ENCODE results near the gene KANSL1. TPM values are rescaled to one million over a fixed set of nuclear protein-coding genes. Genes with fewer than 3 reads are reported as not detected.

Gene KANSL1
- total RNA-seq, 1 donor from 2014 or later = 129 TPM

DNA sequence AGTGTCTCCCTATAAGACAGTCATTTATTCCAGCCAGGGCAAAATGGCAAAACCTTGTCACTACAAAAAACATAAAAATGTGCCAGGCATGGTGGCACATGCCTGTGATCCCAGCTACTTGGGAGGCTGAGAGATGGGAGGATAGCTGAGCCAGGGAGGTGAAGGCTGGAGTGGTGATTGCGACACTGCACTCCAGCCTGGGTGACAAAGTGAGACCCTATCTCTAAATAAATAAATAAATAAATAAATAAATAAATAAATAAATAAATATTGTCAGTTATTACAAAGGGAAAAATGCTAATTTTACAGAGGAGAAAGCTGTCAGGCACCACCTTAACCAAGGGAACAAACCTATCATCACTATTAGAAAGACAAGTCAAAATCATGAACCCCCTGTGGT is 118.7 kb downstream of the KANSL1 start:
- TF ChIP-seq, protein P1, sequence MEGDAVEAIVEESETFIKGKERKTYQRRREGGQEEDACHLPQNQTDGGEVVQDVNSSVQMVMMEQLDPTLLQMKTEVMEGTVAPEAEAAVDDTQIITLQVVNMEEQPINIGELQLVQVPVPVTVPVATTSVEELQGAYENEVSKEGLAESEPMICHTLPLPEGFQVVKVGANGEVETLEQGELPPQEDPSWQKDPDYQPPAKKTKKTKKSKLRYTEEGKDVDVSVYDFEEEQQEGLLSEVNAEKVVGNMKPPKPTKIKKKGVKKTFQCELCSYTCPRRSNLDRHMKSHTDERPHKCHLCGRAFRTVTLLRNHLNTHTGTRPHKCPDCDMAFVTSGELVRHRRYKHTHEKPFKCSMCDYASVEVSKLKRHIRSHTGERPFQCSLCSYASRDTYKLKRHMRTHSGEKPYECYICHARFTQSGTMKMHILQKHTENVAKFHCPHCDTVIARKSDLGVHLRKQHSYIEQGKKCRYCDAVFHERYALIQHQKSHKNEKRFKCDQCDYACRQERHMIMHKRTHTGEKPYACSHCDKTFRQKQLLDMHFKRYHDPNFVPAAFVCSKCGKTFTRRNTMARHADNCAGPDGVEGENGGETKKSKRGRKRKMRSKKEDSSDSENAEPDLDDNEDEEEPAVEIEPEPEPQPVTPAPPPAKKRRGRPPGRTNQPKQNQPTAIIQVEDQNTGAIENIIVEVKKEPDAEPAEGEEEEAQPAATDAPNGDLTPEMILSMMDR (conservative IDR thresholded peaks at IDR 0.05) = no peak
- H3K9me3 Mint-ChIP-seq = peaks cover 4% of the 10 kb centered on the region
- no peaks in the 10 kb centered on the region for H3K27me3 Mint-ChIP-seq
- no peak overlapping the region for H3K27ac Mint-ChIP-seq
- DNase-seq (ENCODE audit: extremely low spot score, unreplicated experiment) = no peak
- H3K4me1 Mint-ChIP-seq (ENCODE audit: unreplicated experiment) = peaks cover 20% of the 10 kb centered on the region
- no peak overlapping the region for H3K4me3 Mint-ChIP-seq
- H3K36me3 Mint-ChIP-seq = peaks cover 28% of the 10 kb centered on the region

DNA sequence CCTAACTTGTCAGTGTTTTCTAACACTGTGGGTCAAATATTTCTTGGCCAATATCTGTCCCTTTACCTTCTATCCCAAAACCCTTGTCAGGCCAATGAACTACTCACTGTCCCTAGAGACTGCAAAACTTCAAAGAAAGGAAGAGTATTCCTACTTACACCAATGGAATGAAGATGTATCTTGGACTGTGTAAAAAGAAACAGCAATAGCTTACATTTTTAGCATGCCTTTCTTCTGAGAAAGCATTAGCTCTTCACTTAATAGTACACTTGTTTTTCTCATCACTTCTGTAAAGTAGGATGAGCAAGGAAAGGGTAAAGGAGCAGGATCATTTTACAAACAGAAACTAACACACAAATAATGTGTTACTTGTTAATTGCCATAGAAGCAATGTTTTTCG is 120.2 kb downstream of the KANSL1 start:
- peaks cover 4% of the 10 kb centered on the region for H3K9me3 Mint-ChIP-seq
- no peak for DNase-seq (ENCODE audit: extremely low spot score, unreplicated experiment)
- H3K36me3 Mint-ChIP-seq = peaks cover 20% of the 10 kb centered on the region
- H3K27ac Mint-ChIP-seq = peak overlapping the region; percentile 60
- peaks cover 16% of the 10 kb centered on the region for H3K4me1 Mint-ChIP-seq (ENCODE audit: unreplicated experiment)
- peak overlapping the region; percentile 20 for H3K4me3 Mint-ChIP-seq
- TF ChIP-seq, protein P1 (conservative IDR thresholded peaks at IDR 0.05) = no peak
- H3K27me3 Mint-ChIP-seq = no peaks in the 10 kb centered on the region

DNA sequence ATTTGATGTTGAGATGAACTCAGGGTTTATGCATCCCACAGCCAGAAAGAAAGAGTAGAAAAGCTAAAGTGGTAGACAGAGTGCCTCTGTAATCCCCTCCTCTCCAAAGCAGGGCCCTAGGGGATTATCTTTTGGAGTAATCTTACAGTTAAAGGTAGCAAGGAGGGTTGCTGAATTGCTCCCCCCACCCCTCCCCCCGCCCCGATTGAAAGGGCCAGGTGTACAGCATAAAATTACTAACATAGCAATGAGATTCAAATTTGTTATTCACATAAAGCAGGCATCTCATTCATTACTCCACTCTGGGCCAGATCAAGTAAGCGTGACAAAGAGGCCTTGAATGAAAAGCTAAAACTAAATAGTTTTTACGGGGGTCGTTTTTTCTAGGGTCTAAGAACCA is 121.4 kb downstream of the KANSL1 start:
- H3K4me1 Mint-ChIP-seq (ENCODE audit: unreplicated experiment) = peaks cover 16% of the 10 kb centered on the region
- peaks cover 19% of the 10 kb centered on the region for H3K36me3 Mint-ChIP-seq
- no peak overlapping the region for H3K4me3 Mint-ChIP-seq
- H3K9me3 Mint-ChIP-seq = peaks cover 4% of the 10 kb centered on the region
- TF ChIP-seq, protein P1 (conservative IDR thresholded peaks at IDR 0.05) = no peak
- peak overlapping the region; percentile 18 for H3K27ac Mint-ChIP-seq
- DNase-seq (ENCODE audit: extremely low spot score, unreplicated experiment) = no peak
- H3K27me3 Mint-ChIP-seq = no peaks in the 10 kb centered on the region

DNA sequence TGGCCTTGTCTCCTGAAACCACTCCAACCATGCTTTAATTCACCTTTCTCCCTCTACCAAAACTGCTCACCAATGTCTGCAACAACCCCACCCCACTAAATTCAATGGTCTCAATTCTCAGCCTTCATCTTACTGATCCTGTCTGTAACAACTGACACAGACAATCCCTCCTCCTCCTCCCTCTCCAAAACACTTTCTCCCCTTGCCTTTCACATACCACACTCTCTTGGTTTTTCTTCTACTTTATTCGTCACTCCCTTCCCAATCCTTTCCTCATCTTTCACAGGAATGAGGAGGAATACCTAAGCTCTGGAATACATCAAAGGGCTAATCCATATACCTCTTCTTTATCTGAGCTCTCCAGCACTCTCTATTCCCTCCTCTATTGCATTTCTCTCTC is 128.8 kb downstream of the KANSL1 start:
- peaks cover 36% of the 10 kb centered on the region for H3K36me3 Mint-ChIP-seq
- no peaks in the 10 kb centered on the region for H3K4me1 Mint-ChIP-seq (ENCODE audit: unreplicated experiment)
- no peak overlapping the region for H3K4me3 Mint-ChIP-seq

DNA sequence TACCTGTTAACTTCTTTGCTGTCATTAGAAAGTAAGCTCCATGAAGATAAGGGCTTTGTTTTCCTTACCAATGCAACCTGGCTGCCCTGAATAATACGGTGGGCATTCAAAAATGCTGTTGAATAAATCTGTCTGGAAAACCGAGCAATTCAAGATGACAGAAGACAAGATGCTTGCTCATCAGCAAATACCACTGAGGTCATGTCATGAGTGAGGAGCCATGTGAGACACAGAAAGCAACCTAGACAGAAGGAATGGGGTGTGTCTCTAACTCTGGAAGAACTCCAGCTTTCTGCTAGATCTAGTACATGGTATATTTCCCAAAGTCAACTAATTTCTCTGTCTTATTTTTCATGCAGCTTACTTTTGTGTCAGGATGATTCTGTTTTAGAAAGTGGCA is 130.0 kb downstream of the KANSL1 start:
- Mint-ChIP-seq H3K9me3 (no peaks in the 10 kb centered on the region), H3K4me3 (peak overlapping the region; percentile 11), H3K4me1 (ENCODE audit: unreplicated experiment) (peaks cover 5% of the 10 kb centered on the region), H3K27ac (peak overlapping the region; percentile 95), H3K27me3 (no peaks in the 10 kb centered on the region), H3K36me3 (peaks cover 43% of the 10 kb centered on the region)
- no peak for DNase-seq (ENCODE audit: extremely low spot score, unreplicated experiment)
- TF ChIP-seq, protein P1 (conservative IDR thresholded peaks at IDR 0.05) = no peak

More for the DNA sequence above, 128.8 kb downstream of the KANSL1 start:
- TF ChIP-seq, protein P1 (conservative IDR thresholded peaks at IDR 0.05) = no peak
- DNase-seq (ENCODE audit: extremely low spot score, unreplicated experiment) = no peak
- no peaks in the 10 kb centered on the region for H3K27me3 Mint-ChIP-seq
- peak overlapping the region; percentile 95 for H3K27ac Mint-ChIP-seq
- no peaks in the 10 kb centered on the region for H3K9me3 Mint-ChIP-seq

DNA sequence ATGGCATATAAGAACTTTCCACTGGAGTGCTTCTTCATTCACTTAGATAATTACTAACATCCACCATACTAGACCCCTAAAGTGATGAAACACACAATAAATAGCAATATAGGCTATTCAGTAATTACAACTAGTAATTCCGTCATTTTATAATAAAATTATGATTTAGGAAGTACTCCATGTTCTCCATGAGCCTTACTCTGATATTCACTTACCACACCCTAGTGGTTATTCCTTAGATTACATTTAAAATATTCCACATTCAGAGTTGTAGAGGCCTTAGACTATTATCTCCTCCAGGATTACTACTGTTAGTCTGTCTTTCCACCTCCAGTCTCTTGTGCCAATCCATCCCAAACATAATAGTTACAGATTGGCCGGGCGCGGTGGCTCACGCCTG is 131.8 kb downstream of the KANSL1 start:
- no peak overlapping the region for H3K27ac Mint-ChIP-seq
- TF ChIP-seq, protein P1 (conservative IDR thresholded peaks at IDR 0.05) = peak; percentile 69

More for the DNA sequence above, 131.8 kb downstream of the KANSL1 start:
- Mint-ChIP-seq H3K27me3 (no peaks in the 10 kb centered on the region), H3K4me3 (no peak overlapping the region), H3K9me3 (no peaks in the 10 kb centered on the region), H3K4me1 (ENCODE audit: unreplicated experiment) (peaks cover 5% of the 10 kb centered on the region), H3K36me3 (peaks cover 36% of the 10 kb centered on the region)
- DNase-seq (ENCODE audit: extremely low spot score, unreplicated experiment) = no peak
